ENCODE measurements around the gene LHFPL2.

The LHFPL2 gene

DNA sequence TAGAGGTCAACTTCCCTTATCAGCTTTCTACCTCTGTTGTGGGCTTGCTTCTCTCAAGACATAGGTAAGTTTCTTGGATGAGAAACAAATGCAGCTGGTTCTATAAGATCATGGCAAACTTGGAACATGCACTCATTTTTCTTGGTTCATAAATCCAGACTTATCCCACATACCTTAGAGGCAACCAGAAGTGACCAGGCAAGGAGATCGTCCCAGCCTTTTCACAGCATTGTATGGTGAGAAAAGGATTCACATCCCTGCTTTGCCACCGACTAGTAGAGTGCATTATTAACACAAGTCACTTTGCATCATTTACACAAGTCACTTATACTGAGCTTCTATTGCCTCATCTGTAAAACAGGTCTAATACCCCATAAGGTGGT is 35.4 kb downstream of the LHFPL2 start:
- TF ChIP-seq, protein P1, sequence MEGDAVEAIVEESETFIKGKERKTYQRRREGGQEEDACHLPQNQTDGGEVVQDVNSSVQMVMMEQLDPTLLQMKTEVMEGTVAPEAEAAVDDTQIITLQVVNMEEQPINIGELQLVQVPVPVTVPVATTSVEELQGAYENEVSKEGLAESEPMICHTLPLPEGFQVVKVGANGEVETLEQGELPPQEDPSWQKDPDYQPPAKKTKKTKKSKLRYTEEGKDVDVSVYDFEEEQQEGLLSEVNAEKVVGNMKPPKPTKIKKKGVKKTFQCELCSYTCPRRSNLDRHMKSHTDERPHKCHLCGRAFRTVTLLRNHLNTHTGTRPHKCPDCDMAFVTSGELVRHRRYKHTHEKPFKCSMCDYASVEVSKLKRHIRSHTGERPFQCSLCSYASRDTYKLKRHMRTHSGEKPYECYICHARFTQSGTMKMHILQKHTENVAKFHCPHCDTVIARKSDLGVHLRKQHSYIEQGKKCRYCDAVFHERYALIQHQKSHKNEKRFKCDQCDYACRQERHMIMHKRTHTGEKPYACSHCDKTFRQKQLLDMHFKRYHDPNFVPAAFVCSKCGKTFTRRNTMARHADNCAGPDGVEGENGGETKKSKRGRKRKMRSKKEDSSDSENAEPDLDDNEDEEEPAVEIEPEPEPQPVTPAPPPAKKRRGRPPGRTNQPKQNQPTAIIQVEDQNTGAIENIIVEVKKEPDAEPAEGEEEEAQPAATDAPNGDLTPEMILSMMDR (IDR thresholded peaks at IDR 0.05; ENCODE audit: low read depth, low read length), result no peak
- no peak for DNase-seq (ENCODE audit: extremely low read depth, low read depth)

DNA sequence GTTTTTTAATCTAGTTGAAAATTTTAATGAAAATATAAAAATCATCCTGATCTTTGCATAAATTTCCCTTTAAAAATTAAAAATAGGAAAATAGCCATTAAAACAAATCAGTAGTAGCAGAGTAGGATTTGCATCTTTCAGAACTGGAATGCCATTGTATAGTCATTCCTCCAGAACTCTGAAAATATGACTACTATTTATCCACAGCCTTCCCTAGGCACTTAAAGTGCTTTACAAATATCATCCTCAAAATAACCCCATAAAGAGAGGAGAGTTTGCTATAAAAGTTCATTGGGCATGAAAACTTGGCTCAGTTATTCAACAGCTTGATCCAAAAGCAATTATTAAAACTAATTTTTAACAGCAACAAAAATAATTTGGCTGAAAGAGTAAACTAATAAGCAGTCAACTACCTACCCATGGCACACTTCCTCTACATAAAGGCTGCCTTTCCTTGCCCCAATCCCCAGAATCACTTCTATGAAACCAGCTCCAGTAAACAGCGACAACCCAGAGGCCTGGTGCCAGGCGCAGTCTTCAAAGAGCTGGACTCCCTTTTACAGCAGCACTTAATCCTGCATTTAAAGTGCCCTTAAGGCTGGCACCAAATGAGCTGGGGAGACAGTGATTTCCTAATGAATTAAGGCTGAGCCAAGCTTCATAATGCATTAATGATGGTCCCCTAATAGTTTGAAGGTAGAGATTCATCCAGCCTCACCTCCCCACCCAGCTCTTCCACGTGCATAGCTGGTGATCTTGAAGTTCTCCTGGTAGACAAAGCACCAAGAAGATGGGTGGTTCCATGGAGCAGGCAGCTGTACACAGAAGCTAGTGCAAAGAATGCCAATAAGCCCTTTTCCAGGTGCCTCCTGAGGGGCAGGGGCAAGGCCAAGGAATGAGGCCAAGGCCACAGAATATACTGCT is 36.1 kb downstream of the LHFPL2 start:
- no peak for DNase-seq (ENCODE audit: extremely low read depth, low read depth)
- TF ChIP-seq, protein P1 (IDR thresholded peaks at IDR 0.05; ENCODE audit: low read depth, low read length), result no peak

DNA sequence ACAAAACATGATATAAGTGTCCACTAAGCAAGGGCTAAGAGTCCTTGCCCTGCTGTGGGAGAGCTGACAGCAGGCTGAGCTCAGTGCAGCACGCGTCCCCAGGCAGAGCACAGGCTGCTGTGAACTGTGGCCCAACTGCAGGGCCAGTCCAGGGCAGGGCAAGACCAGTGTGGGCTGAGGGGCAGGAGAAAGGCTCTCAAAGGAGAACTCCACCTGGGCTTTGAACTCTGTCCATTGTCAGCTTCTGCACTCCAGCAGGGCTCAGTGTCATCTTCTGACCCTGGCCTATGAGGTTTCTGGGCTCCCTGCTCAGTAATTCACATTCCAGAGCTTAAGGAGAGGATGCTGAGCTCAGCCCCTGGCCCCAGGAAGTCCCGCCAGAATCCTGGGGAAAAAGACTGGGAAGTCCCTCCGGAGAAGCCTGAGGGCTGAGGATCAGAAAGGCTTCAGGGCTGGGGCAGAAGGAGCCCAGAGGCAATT is 37.4 kb downstream of the LHFPL2 start:
- TF ChIP-seq, protein P1 (IDR thresholded peaks at IDR 0.05; ENCODE audit: low read depth, low read length), result no peak
- DNase-seq (ENCODE audit: extremely low read depth, low read depth), result no peak

DNA sequence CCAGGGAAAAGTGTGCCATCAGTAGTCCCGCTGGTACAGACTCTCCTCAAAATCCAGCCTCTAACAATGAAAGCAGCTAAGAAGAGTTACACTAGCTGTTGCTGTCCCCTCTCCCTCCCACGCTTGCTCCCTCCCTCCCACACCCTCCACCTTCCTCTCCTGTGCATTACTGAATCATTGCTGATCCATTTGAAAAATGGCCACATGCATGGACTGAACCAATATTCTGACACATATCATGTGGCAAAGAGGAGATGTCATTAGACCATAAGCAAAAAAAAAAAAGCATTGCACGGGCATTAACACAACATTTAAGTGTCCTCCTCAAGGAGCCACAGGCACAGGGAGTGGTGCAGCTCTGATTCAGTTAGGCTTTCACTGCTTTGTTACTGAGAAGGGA is 37.9 kb downstream of the LHFPL2 start:
- TF ChIP-seq, protein P1 (IDR thresholded peaks at IDR 0.05; ENCODE audit: low read depth, low read length), result no peak
- no peak for DNase-seq (ENCODE audit: extremely low read depth, low read depth)

DNA sequence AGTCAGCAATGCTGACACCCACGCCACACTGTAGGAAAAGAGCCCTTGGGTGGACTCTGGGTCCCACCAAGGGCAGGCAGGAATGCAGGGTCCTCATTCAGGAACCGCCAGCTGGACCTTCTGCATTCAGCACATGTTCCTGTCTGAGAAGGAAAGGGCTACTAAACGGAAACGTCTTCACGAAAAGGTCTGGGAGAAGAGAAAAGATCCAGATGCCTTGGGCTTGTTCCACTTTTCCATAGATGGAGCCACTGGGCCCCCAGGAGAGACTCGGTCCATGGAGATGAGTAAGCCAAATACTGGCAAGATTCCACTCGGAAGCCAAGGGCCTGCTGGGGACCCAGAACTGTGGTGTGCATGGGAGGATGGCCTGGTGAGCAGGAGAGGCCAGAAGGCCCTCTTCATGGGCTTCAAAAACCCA is 38.4 kb downstream of the LHFPL2 start:
- no peak for DNase-seq (ENCODE audit: extremely low read depth, low read depth)
- TF ChIP-seq, protein P1 (IDR thresholded peaks at IDR 0.05; ENCODE audit: low read depth, low read length), result no peak; the same call in 1 of the 2 replicates

DNA sequence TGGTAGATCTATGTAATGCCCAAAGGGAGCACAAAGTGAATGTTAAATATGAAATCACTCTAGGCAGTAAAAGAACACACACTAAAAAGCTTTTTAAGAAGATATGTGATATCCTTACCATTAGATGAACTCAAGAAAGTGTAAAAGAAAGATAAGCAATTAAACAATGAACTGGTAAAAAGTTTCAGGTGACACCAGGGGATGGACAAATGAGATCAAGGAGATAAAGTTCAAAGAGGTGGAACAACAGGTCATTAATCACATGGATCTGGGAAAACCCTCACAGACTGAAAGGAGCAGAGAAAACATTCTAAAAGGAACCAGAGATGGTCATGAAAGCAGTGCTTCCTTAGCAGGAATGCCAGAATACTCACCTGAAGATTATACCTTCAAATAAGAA is 40.7 kb downstream of the LHFPL2 start:
- TF ChIP-seq, protein P1 (IDR thresholded peaks at IDR 0.05; ENCODE audit: low read depth, low read length), result no peak
- DNase-seq (ENCODE audit: extremely low read depth, low read depth), result no peak

DNA sequence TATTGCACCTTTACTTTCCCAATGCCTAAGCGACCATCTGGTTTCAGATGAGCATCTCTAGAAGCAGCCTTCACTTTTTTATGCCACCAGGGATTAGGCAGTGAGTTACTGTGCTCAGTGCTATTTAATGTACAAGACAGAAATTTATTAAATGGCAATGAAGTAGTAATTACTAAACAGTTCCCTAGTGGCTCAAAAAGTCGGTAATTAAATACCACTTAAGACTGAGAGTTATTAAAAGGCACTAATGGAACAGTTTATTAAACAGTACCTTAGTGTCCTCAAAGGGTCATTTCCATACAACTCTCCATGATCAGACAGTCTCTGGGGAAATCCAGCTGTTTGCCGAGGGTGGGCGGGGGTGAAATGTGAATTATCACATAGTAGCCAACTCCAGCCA is 42.3 kb downstream of the LHFPL2 start:
- DNase-seq (ENCODE audit: extremely low read depth, low read depth), result no peak
- TF ChIP-seq, protein P1 (IDR thresholded peaks at IDR 0.05; ENCODE audit: low read depth, low read length), result no peak
